ENCODE measurements around the gene ARHGAP18. TPM values are rescaled to one million over a fixed set of nuclear protein-coding genes. Genes with fewer than 3 reads are reported as not detected.

ARHGAP18 gene
- total and polyA plus RNA-seq, 2 of the 13 experiments (the other 11 are each of a cell fraction or from before 2014, with no cell fraction given): 58.2 to 115 TPM

- TF ChIP-seq, protein P1, sequence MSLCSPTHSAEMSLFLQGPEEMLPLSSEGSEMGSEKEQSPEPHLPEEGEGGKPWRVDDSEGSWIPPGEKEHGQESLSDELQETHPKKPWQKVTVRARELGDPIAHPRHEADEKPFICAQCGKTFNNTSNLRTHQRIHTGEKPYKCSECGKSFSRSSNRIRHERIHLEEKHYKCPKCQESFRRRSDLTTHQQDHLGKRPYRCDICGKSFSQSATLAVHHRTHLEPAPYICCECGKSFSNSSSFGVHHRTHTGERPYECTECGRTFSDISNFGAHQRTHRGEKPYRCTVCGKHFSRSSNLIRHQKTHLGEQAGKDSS (CRISPR knock-in tag; IDR thresholded peaks at IDR 0.05; ENCODE audit: borderline replicate concordance, low read depth): no peak
- TF ChIP-seq ZFYVE20 (CRISPR knock-in tag; IDR thresholded peaks at IDR 0.05; ENCODE audit: borderline replicate concordance, low read depth): no peak
- peak; percentile 76 for TF ChIP-seq NFYB (CRISPR knock-in tag; IDR thresholded peaks at IDR 0.05)
- TF ChIP-seq FOXC1 (CRISPR knock-in tag; IDR thresholded peaks at IDR 0.05; ENCODE audit: borderline replicate concordance): no peak
- no peak for TF ChIP-seq ADNP (CRISPR knock-in tag; IDR thresholded peaks at IDR 0.05)
- no peak for TF ChIP-seq AKNA (CRISPR knock-in tag; IDR thresholded peaks at IDR 0.05; ENCODE audit: borderline replicate concordance)
- no peak for TF ChIP-seq ZBTB44 (CRISPR knock-in tag; IDR thresholded peaks at IDR 0.05)
- TF ChIP-seq GATAD2A (CRISPR knock-in tag; IDR thresholded peaks at IDR 0.05): peak; percentile 66
- TF ChIP-seq PRDM10 (CRISPR knock-in tag; IDR thresholded peaks at IDR 0.05; ENCODE audit: low read depth): no peak
- no peak for TF ChIP-seq HOXA7 (CRISPR knock-in tag; IDR thresholded peaks at IDR 0.05)
- no peak for TF ChIP-seq ZNF570 (CRISPR knock-in tag; IDR thresholded peaks at IDR 0.05; ENCODE audit: borderline replicate concordance)
- TF ChIP-seq TBX3 (IDR thresholded peaks at IDR 0.05; ENCODE audit: borderline replicate concordance): no peak
- TF ChIP-seq ZBTB39 (CRISPR knock-in tag; IDR thresholded peaks at IDR 0.05): no peak
- TF ChIP-seq ZSCAN9 (CRISPR knock-in tag; IDR thresholded peaks at IDR 0.05; ENCODE audit: borderline replicate concordance): 0 out of 2 replicates have a peak, but pooled peaks have one; percentile 1
- no peak for TF ChIP-seq DNMT3B (CRISPR knock-in tag; conservative IDR thresholded peaks at IDR 0.05)
These were observed 72.5 kb downstream of the ARHGAP18 start (continued) for GRCh38 chr6:129637340-129638054.
